GM12865 (cell line): ENCODE results near the gene ZNF691.

Experiments
- DNase-seq: peaks from one replicate; pipeline ENCODE4 v3.0.0; 2010; ENCODE audit warnings: low read depth
- H3K4me3 ChIP-seq: 2 replicates; pipeline ENCODE4 v1.5.1; 2011; ENCODE audit warnings: mild to moderate bottlenecking, low read depth, low read length, control low read depth
- CTCF ChIP-seq: IDR thresholded peaks from 2 replicates; pipeline ENCODE4 v1.5.1; 2011; ENCODE audit warnings: low read length, control low read depth, low read depth, inconsistent platforms; ENCODE audit not compliant: insufficient read depth; ENCODE audit errors: missing control alignments

The ZNF691 gene

DNA sequence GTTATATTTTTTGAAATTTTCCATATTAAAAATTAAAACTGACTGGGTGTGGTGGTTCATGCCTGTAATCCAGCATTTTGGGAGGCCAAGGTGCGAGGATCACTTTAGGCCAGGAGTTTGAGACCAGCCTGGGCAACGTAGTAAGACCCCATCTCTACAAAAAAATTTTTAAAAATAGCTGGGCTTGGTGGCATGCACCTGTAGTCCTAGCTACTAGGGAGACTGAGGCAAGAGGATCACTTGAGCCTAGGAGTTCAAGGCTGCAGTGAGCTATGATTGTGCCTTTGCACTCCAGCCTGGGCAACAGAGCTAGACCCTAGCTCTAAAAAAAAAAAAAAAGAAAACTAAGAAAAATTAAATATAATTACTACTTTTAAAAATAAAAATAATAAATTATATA is 24.7 kb upstream of the ZNF691 start:
- H3K4me3 ChIP-seq: no peak overlapping the region
- DNase-seq: no peak
- no peak for TF ChIP-seq CTCF

DNA sequence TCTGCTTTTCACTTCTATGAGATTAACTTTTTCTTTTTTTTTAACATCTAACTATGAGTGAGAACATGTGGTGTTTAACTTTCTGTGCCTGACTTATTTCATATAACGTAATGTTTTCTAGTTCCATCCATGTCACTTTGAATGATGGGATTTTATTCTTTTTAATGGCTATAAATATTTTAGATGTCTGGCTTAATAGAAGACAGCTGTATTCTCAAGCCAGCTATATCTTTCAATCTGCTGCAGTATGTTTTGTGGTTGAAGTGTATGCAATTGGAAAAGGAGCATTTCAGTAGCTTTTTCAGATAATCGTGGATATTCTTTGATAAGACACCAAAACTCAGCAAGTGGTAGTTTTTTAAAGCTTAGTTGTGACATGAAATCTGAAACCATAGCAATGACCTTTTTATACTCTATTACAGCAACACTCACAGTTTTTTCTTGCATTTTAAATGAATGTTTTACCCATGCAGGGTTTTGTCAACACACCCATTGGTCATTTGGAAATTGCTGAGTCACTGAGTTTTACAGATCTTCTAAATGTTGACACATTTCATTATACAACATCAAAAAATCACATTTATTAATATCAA is 23.5 kb upstream of the ZNF691 start:
- no peak for DNase-seq
- no peak overlapping the region for H3K4me3 ChIP-seq
- TF ChIP-seq CTCF: no peak

DNA sequence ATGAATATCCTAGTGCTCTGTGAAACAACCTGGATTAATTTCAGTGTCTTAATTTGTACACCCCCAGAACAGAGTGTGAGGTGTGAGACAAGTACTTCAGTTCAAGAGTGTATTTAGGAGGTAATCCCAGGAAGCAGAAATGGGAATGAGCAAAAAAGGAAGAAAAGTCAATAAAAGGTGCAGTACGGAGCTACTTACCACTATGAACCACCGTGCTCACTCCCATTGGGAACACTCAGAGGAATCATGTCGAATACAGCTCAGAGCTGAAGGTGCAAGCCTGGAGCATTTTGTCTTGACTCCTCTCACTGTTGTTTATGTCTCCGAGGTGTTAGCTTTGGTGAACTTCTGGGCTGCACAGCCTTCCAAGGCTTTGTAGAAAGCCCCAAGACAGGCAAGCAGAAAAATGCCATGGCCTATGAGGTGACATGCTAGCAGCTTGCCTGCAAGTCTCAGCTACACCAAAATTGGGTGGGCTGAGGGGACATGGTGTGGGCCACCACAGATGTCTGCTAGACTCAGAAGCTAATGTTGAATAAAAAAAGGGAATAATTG is 21.9 kb upstream of the ZNF691 start:
- no peak overlapping the region for H3K4me3 ChIP-seq
- no peak for DNase-seq
- TF ChIP-seq CTCF: no peak

DNA sequence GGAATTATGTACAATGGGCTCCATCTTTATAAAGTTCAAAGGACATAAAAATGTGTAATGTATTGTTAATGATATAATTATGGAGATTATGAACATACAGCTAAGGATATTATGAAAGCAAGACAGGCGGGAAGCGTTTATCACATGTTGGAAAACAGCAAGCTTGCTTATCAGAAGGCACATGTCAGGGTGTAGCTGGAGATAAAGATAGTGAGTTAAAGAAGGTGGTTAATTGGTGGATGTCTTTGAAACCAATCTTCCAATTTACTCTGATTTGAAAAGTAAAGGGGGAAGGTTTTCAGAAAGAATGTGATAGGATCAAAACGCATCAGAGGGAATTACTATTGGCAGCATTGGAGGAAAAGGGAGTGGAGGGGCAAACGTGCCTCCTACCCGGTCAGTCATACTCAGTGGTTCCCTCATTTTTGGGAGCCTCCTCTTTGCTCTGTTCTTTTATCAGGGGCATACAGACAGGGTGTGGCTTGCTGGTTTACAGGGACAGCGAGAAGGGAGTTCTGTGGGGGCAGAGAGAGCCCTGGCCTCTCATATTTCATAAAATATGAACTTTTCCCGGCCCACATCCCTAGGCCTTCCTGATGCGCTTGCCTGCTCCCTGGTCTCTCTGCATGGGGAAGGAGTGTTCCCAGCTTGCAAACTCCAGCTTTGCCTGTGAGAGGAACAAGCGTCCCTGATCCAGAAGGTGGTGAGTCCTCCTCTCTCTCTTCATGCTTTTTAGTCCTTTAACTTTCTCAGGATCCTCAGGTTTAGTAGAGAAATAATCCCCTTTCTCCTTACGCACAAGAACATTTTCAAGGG is 21.2 kb upstream of the ZNF691 start:
- H3K4me3 ChIP-seq: no peak overlapping the region
- no peak for TF ChIP-seq CTCF
- no peak for DNase-seq

- no peak for DNase-seq
- TF ChIP-seq CTCF: no peak
Observed at GRCh38 chr1:42830631-42831030, 15.8 kb upstream of the ZNF691 start.

GRCh38 chr1:42831273-42831672 is 15.1 kb upstream of the ZNF691 start:
- no peak for TF ChIP-seq CTCF
- no peak for DNase-seq

More at GRCh38 chr1:42830631-42831030, 15.8 kb upstream of the ZNF691 start:
- no peak overlapping the region for H3K4me3 ChIP-seq

More at GRCh38 chr1:42831273-42831672, 15.1 kb upstream of the ZNF691 start:
- no peak overlapping the region for H3K4me3 ChIP-seq
